SIG-M5 treated with dmso at 0.1 percent for 504 hours (cell line): ENCODE measurements around the gene ATP8B2.

ENCODE experiments used
- DNase-seq: peaks from one replicate; lab custom pipeline; 2025; ENCODE audit not compliant: unreplicated experiment; lab: John Stamatoyannopoulos, UW

The ATP8B2 gene

DNA sequence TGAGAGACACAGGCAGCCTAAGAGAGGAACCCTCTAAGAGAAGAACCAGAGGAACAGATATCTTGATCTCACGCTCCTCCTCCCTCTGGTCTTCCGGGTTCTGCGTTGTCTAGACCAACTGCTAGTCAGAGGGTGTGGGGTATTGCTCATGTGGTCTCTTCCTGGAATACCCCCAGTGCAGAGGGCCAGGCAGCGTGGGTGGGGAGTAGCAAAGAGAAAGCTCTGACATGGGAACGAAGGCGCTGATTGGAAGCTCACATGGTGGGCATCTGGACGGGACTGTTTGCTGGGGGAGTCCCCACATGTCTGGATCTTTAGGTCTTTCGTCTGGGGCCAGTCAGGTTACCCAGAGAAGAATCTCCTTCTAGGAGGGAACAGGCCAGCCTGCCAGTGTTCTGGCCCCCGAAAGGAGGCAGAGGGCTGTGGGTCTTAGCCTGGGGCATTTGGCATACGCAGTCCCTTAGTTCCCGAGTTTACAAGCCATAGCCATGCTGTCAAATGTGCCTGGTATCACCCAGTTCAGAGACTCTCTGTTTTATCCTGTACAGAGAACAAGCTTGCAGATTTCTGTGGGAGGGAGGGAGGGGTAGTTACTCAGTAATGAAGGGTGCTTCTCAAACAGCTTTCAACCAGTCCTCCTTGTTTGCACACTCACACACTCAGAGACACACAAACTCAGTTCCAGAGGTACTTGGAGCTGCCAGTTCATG, 61.5 kb downstream of the ATP8B2 start:
- no peak for DNase-seq

DNA sequence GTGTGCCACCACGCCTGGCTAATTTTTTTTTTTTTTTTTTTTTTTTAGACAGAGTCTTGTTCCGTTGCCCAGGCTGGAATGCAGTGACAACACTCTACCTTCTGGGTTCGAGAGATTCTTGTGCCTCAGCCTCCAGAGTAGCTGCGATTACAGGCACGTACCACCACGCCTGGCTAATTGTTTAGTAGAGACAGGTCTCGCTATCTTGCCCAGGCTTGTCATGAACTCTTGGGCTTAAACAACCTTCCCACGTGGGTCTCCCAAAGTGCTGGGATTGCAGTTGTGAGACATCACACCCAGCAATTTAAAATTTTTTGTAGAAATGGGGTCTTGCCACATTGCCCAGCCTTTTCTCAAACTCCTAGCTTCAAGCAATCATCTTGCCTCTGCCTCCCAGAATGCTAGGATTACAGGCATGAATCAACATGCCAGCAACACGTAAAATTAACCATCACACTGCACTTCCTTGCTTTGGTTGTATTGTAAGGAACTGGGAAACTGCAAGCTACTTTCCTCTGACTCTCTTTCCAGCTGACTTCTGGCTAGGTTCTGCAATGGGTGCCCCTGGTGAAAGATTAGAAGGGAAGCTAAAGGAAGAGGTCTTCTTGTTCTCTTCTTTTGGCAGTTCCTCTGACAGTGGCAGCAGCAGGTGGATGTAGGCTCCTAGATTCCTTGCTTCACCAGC, 65.9 kb downstream of the ATP8B2 start:
- DNase-seq, result peak; percentile 30

DNA sequence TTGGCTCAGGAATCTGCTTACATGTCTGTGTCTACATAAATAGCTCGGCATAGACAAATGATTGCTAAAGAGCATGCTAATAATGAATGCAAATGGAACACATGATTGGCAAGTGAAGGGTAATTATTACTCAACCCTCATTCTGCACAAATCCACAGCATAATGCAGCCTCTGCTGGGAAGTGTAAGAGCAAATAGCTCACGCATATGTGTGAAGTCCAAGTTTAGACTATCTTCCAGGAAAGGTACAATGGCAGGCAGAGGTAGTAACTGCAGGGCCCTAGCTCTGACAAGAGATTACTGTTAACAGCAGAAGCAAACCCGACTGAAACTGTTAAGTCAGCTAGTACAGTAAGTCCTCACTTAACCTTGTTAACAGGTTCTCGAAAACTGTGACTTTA, 72.8 kb downstream of the ATP8B2 start:
- DNase-seq, result peak; percentile 72

DNA sequence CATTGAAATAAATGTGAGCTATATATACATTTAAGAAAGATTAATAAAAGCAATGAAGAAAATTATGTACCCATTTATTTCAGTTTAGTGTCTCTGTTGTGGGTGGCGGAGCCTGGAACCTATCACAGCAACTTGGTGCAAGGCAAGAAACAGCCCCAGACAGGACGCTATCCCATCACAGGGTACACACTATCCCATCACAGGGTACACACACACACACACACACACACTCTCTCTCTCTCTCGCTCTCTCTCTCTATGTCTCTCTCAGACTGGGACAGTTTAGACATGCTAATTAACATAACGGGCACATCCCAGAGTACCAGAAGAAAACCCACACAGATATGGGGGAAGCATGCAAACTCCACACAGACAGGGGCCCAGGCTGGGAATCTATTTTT, 73.4 kb downstream of the ATP8B2 start:
- no peak for DNase-seq

DNA sequence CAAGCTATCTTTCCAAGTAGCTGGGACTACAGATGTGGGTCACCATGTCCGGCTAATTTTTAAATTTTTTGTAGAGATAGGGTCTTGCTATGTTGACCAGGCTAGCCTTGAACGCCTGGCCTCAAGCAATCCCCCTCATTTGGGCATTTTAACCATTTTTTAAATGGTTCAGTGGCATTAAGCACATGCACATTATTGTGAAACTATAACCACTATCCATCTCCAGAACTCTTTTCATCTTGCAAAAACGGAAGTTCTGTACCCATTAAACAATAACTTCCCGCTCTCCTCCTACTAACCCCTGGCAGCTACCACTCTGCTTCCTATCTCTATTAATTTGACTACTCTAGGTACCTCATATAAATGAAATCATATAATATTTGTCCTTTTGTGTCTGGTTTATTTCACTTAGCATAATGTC, 75.1 kb downstream of the ATP8B2 start:
- DNase-seq, result peak; percentile 97
